Measurements from ENCODE around the gene HPX. TPM values are rescaled to one million over a fixed set of nuclear protein-coding genes. Genes with fewer than 3 reads are reported as not detected.

Gene HPX
- total RNA-seq, 6 experiments from 2014 or later = 0.29 to 0.76 (median 0.55) TPM

DNA sequence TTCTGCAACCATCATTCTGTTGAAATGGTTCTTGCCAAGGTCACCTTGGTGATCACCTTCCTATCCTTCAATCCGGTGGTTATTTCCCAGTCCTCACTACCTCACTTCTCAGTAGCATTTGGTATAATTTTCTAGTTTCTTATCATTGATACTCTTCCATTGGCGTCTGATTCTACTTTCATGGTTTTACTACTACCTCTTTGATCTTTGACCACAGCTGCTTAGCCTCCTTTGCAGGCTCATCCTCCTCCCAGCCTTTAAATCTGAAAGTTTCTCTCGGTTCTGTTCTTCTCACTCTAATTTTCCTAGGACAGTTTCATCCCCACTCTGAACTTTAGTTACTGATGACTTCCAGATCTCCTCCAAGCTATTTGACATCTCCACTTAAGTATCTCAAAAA is 45.5 kb upstream of the HPX start:
- no peak for DNase-seq
- no peaks in the 10 kb centered on the region for H3K9me3 Mint-ChIP-seq
- peaks cover 23% of the 10 kb centered on the region for H3K36me3 Mint-ChIP-seq (ENCODE audit: low read depth)
- peaks cover 3% of the 10 kb centered on the region; the same call in 1 of the 2 replicates for H3K27me3 Mint-ChIP-seq (ENCODE audit: insufficient read depth)
- peaks cover 15% of the 10 kb centered on the region for H3K4me1 Mint-ChIP-seq (ENCODE audit: low read depth)
- TF ChIP-seq, protein P1, sequence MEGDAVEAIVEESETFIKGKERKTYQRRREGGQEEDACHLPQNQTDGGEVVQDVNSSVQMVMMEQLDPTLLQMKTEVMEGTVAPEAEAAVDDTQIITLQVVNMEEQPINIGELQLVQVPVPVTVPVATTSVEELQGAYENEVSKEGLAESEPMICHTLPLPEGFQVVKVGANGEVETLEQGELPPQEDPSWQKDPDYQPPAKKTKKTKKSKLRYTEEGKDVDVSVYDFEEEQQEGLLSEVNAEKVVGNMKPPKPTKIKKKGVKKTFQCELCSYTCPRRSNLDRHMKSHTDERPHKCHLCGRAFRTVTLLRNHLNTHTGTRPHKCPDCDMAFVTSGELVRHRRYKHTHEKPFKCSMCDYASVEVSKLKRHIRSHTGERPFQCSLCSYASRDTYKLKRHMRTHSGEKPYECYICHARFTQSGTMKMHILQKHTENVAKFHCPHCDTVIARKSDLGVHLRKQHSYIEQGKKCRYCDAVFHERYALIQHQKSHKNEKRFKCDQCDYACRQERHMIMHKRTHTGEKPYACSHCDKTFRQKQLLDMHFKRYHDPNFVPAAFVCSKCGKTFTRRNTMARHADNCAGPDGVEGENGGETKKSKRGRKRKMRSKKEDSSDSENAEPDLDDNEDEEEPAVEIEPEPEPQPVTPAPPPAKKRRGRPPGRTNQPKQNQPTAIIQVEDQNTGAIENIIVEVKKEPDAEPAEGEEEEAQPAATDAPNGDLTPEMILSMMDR (IDR thresholded peaks at IDR 0.05) = no peak
- H3K27ac Mint-ChIP-seq = no peak overlapping the region
- H3K4me3 Mint-ChIP-seq = no peak overlapping the region

DNA sequence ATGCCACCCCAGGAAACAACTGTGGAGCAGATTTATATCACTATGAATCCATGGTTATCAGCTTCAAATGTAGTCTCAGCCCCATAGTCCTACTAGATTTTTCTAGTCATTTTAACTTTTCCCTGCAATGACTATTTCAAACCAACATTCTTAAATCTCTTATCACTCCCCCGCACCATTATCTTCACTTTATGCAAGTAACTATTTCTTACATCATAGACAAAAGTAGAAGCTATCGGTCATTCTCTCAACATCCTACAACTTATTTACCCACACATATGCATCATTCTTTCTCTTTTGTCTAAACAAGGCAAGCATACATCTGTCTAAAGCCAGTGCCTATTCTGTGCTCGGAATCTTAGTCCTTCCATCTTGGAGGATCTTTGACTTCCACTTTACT is 44.9 kb upstream of the HPX start:
- Mint-ChIP-seq H3K9me3 (no peaks in the 10 kb centered on the region), H3K4me3 (no peak overlapping the region), H3K27me3 (ENCODE audit: insufficient read depth) (peaks cover 6% of the 10 kb centered on the region; the same call in 1 of the 2 replicates), H3K4me1 (ENCODE audit: low read depth) (peaks cover 17% of the 10 kb centered on the region), H3K27ac (no peak overlapping the region), H3K36me3 (ENCODE audit: low read depth) (peaks cover 28% of the 10 kb centered on the region)
- TF ChIP-seq, protein P1 (IDR thresholded peaks at IDR 0.05) = no peak
- no peak for DNase-seq

DNA sequence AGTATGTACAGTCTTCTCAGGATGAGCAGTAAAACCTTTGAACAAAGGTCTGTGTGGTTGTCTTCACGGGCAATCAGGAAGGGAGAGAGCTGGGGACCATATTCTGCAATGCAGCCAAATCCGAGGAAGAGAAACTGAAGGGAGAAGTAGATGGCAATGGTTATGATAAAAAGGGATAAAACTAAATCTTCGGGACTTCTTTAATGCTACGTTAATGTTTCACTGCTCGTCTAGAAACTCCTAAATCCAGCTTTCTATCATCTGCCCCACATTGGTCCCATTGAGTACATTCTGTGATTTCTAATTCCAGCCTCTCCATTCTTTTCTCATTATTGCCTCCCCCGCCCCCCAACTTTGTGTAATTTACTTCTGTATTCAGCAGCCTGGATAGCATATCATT is 42.2 kb upstream of the HPX start:
- Mint-ChIP-seq H3K4me1 (ENCODE audit: low read depth) (peaks cover 36% of the 10 kb centered on the region), H3K27ac (peak overlapping the region; percentile 98), H3K36me3 (ENCODE audit: low read depth) (peaks cover 43% of the 10 kb centered on the region), H3K27me3 (ENCODE audit: insufficient read depth) (peaks cover 3% of the 10 kb centered on the region; the same call in 1 of the 2 replicates), H3K9me3 (no peaks in the 10 kb centered on the region), H3K4me3 (peak overlapping the region; percentile 98)
- TF ChIP-seq, protein P1 (IDR thresholded peaks at IDR 0.05) = no peak
- no peak for DNase-seq

DNA sequence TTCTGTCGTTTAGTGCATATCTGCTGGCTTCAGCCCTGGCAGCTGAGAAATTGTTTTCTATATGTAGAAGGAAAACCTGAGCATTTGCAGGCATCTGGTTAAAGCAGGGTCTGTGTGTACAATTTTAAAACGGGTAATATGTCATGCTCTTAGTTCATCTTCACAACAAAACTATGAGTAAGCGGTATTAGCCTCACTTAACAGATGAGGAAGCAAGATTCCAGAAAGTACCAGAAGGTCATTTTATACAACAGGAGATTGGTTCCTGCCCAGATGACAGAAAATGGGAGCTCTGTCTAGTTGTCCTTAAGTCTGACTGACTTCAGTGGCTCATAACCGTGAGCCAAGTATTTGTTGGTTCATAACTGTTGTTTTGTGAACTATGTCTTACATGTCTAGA is 41.7 kb upstream of the HPX start:
- Mint-ChIP-seq H3K9me3 (no peaks in the 10 kb centered on the region), H3K4me3 (peak overlapping the region; percentile 98), H3K27me3 (ENCODE audit: insufficient read depth) (peaks cover 3% of the 10 kb centered on the region; the same call in 1 of the 2 replicates), H3K4me1 (ENCODE audit: low read depth) (peaks cover 36% of the 10 kb centered on the region), H3K36me3 (ENCODE audit: low read depth) (peaks cover 49% of the 10 kb centered on the region), H3K27ac (peak overlapping the region; percentile 98)
- TF ChIP-seq, protein P1 (IDR thresholded peaks at IDR 0.05) = no peak
- no peak for DNase-seq

DNA sequence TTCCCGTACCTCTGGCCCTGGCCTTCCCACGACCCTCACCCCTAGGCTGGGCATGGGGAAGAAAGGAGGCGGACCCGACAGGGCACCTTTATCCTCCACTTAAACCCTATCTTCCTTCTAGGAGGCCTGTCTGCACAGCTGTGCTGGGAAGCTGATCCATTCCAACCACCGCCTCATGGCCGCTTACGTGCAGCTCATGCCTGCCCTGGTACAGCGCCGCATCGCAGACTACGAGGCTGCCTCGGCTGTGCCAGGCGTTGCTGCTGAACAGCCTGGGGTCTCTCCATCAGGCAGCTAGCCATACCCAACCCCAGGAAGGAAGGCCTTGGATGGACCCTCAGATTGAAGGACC is 41.1 kb upstream of the HPX start:
- no peak for DNase-seq
- H3K9me3 Mint-ChIP-seq = no peaks in the 10 kb centered on the region
- peaks cover 53% of the 10 kb centered on the region for H3K36me3 Mint-ChIP-seq (ENCODE audit: low read depth)
- peak overlapping the region; percentile 98 for H3K27ac Mint-ChIP-seq
- H3K4me1 Mint-ChIP-seq (ENCODE audit: low read depth) = peaks cover 36% of the 10 kb centered on the region
- peaks cover 3% of the 10 kb centered on the region; the same call in 1 of the 2 replicates for H3K27me3 Mint-ChIP-seq (ENCODE audit: insufficient read depth)
- H3K4me3 Mint-ChIP-seq = peak overlapping the region; percentile 98
- TF ChIP-seq, protein P1 (IDR thresholded peaks at IDR 0.05) = no peak
